Activated CD8-positive, alpha-beta T cell treated with anti-CD3 and anti-CD28 coated beads for 36 hours (primary cell): Measurements from ENCODE around the gene GMPR. TPM values are rescaled to one million over a fixed set of nuclear protein-coding genes. Genes with fewer than 3 reads are reported as not detected.

Source experiments
- ATAC-seq: fragments of 200-7000 bp; cut with Tn5 transposase; one replicate; pipeline ENCODE4 v1.10.0; 2021; ENCODE audit warnings: mild to moderate bottlenecking, moderate library complexity
- CTCF ChIA-PET: fragments of 350-600 bp; sonication (Branson Sonifier 250); formaldehyde crosslinking; loops from one replicate; lab custom pipeline; 2021; ENCODE audit warnings: antibody characterized with exemption; lab: Charles Lee
- POLR2A ChIA-PET: fragments of 350-600 bp; sonication (Branson Sonifier 250); formaldehyde crosslinking; loops from one replicate; lab custom pipeline; 2021; ENCODE audit warnings: antibody characterized with exemption; lab: Charles Lee
- DNase-seq: peaks from one replicate; pipeline ENCODE4 v3.0.0-alpha.2; 2020
- H3K27ac Mint-ChIP-seq: one replicate; pipeline ENCODE4 v1.8.0; 2021; ENCODE audit warnings: mild to moderate bottlenecking, mixed read lengths
- H3K27me3 Mint-ChIP-seq: one replicate; pipeline ENCODE4 v1.8.0; 2021; ENCODE audit warnings: mixed read lengths
- H3K36me3 Mint-ChIP-seq: one replicate; pipeline ENCODE4 v1.8.0; 2021; ENCODE audit warnings: low read depth, mixed read lengths
- H3K4me1 Mint-ChIP-seq: one replicate; pipeline ENCODE4 v1.8.0; 2021; ENCODE audit warnings: low read depth, mixed read lengths
- H3K4me3 Mint-ChIP-seq: one replicate; pipeline ENCODE4 v1.8.0; 2021; ENCODE audit warnings: mild to moderate bottlenecking, moderate library complexity, mixed read lengths
- H3K9me3 Mint-ChIP-seq: one replicate; pipeline ENCODE4 v1.8.0; 2021; ENCODE audit warnings: mixed read lengths
- CTCF ChIP-seq: fragments of 200-600 bp; IDR thresholded peaks from one replicate; pipeline ENCODE4 v1.8.0; 2022; ENCODE audit warnings: antibody characterized with exemption, mild to moderate bottlenecking
- intact Hi-C: fragments of 100-400 bp; cut with micrococcal nuclease; formaldehyde crosslinking; loops from one replicate; pipeline ENCODE4 v1.10.0; 2022
- total RNA-seq, 2 experiments: library from RNA; stranded (reverse); gene quantifications; one replicate each; pipeline ENCODE4 v1.2.3, GENCODE V29; 2021

Gene GMPR
- total RNA-seq: under 1 TPM; 0.31 to 0.65 TPM

GRCh38 chr6:16238057-16238962, at the start of gene GMPR:
Gene GMPR, plus strand, starts transcription at chr6:16238587. Its CDS starts 107 bp downstream, at chr6:16238694.
- Mint-ChIP-seq H3K9me3 (no peaks in the 10 kb centered on the region), H3K4me3 (peak within 1 kb of the TSS; percentile 79), H3K4me1 (peaks cover 25% of the 10 kb centered on the region), H3K27ac (no peak within 1 kb of the TSS), H3K27me3 (peaks cover 35% of the 10 kb centered on the region), H3K36me3 (no peaks in the 10 kb centered on the region)
- ATAC-seq: peak; percentile 93
- POLR2A ChIA-PET: no interaction called here
- peak; percentile 81 for DNase-seq
- intact Hi-C loops: no loop called here
- CTCF ChIA-PET: interaction anchor here (0.6 to 1.4 kb wide), 3 partner anchors 17 to 101 kb away, joined by 3 read pairs; no protein-coding TSS in a partner anchor
- no peak for TF ChIP-seq CTCF

GRCh38 chr6:16190214-16190613, 48.2 kb upstream of the GMPR start:
- Mint-ChIP-seq H3K4me3 (no peak overlapping the region), H3K36me3 (no peaks in the 10 kb centered on the region), H3K9me3 (no peaks in the 10 kb centered on the region), H3K27ac (no peak overlapping the region), H3K4me1 (no peaks in the 10 kb centered on the region), H3K27me3 (peaks cover 13% of the 10 kb centered on the region)
- POLR2A ChIA-PET: interaction anchor here (1.1 kb wide), 1 partner anchor 52 kb away, joined by 3 read pairs; no protein-coding TSS in a partner anchor
- intact Hi-C loops: no loop called here
- no peak for ATAC-seq
- no peak for TF ChIP-seq CTCF
- DNase-seq: no peak
- CTCF ChIA-PET: interaction anchor here (1.1 to 1.2 kb wide), 2 partner anchors 10 to 59 kb away, joined by 3 to 4 read pairs; no protein-coding TSS in a partner anchor

GRCh38 chr6:16196260-16196983, 42.0 kb upstream of the GMPR start:
- Mint-ChIP-seq H3K36me3 (no peaks in the 10 kb centered on the region), H3K27me3 (peaks cover 9% of the 10 kb centered on the region), H3K9me3 (no peaks in the 10 kb centered on the region), H3K4me1 (no peaks in the 10 kb centered on the region), H3K27ac (no peak overlapping the region), H3K4me3 (no peak overlapping the region)
- ChIA-PET CTCF (interaction anchor here (0.7 to 1.0 kb wide), 3 partner anchors 10 to 505 kb away, joined by 3 to 6 read pairs (median 4); no protein-coding TSS in a partner anchor), POLR2A (no interaction called here)
- ATAC-seq (no peak), DNase-seq (no peak)
- intact Hi-C loops: no loop called here
- no peak for TF ChIP-seq CTCF

- Mint-ChIP-seq H3K27ac (no peak overlapping the region), H3K4me1 (no peaks in the 10 kb centered on the region), H3K4me3 (no peak overlapping the region), H3K36me3 (no peaks in the 10 kb centered on the region), H3K9me3 (no peaks in the 10 kb centered on the region), H3K27me3 (peaks cover 9% of the 10 kb centered on the region)
- DNase-seq (no peak), ATAC-seq (no peak)
- no peak for TF ChIP-seq CTCF
- ChIA-PET POLR2A (no interaction called here), CTCF (interaction anchor here (0.7 to 3.5 kb wide), 4 partner anchors 9 to 505 kb away, joined by 3 to 11 read pairs (median 4); no protein-coding TSS in a partner anchor)
- intact Hi-C loops: no loop called here
Measured at GRCh38 chr6:16196984-16197546, 41.3 kb upstream of the GMPR start.
